ENCODE results near the gene MTG2. TPM values are rescaled to one million over a fixed set of nuclear protein-coding genes. Genes with fewer than 3 reads are reported as not detected.

MTG2 gene
- total and polyA plus RNA-seq, 2 of the 13 experiments (the other 11 are each of a cell fraction or from before 2014, with no cell fraction given) = 20.4 to 37.8 TPM

DNA sequence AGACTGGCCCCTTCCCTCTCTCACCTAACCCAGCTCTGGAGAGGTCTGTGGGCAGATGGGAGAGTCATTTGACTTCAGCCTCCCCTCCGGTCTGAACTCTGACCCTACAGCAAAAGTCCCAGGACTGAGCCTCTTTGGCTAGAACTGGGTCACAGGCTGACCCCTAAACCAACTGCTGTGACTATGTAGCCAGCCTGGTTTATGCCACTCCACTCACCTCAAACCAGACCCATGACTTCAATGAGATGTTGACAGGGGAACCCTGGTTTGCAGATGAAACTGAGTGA lies 54.6 kb downstream of the MTG2 start (continued):
- TF ChIP-seq, protein P1, sequence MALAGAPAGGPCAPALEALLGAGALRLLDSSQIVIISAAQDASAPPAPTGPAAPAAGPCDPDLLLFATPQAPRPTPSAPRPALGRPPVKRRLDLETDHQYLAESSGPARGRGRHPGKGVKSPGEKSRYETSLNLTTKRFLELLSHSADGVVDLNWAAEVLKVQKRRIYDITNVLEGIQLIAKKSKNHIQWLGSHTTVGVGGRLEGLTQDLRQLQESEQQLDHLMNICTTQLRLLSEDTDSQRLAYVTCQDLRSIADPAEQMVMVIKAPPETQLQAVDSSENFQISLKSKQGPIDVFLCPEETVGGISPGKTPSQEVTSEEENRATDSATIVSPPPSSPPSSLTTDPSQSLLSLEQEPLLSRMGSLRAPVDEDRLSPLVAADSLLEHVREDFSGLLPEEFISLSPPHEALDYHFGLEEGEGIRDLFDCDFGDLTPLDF (CRISPR knock-in tag; IDR thresholded peaks at IDR 0.05) = no peak
- TF ChIP-seq PPARG (CRISPR knock-in tag; conservative IDR thresholded peaks at IDR 0.05) = 0 out of 2 replicates have a peak, but pooled peaks have one; percentile 10
- no peak; the same call in 1 of the 2 replicates for TF ChIP-seq GMEB2 (CRISPR knock-in tag; IDR thresholded peaks at IDR 0.05; ENCODE audit: low read depth)
- TF ChIP-seq NR2F6 (IDR thresholded peaks at IDR 0.05) = no peak; the same call in 1 of the 2 replicates
- peak; percentile 5; the same call in 1 of the 2 replicates for TF ChIP-seq NR2F6 (CRISPR knock-in tag; IDR thresholded peaks at IDR 0.05)
- TF ChIP-seq TBP (CRISPR knock-in tag; IDR thresholded peaks at IDR 0.05) = no peak
- TF ChIP-seq, protein P2, sequence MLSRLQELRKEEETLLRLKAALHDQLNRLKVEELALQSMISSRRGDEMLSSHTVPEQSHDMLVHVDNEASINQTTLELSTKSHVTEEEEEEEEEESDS (CRISPR knock-in tag; IDR thresholded peaks at IDR 0.05; ENCODE audit: borderline replicate concordance) = no peak
- TF ChIP-seq, protein P3, sequence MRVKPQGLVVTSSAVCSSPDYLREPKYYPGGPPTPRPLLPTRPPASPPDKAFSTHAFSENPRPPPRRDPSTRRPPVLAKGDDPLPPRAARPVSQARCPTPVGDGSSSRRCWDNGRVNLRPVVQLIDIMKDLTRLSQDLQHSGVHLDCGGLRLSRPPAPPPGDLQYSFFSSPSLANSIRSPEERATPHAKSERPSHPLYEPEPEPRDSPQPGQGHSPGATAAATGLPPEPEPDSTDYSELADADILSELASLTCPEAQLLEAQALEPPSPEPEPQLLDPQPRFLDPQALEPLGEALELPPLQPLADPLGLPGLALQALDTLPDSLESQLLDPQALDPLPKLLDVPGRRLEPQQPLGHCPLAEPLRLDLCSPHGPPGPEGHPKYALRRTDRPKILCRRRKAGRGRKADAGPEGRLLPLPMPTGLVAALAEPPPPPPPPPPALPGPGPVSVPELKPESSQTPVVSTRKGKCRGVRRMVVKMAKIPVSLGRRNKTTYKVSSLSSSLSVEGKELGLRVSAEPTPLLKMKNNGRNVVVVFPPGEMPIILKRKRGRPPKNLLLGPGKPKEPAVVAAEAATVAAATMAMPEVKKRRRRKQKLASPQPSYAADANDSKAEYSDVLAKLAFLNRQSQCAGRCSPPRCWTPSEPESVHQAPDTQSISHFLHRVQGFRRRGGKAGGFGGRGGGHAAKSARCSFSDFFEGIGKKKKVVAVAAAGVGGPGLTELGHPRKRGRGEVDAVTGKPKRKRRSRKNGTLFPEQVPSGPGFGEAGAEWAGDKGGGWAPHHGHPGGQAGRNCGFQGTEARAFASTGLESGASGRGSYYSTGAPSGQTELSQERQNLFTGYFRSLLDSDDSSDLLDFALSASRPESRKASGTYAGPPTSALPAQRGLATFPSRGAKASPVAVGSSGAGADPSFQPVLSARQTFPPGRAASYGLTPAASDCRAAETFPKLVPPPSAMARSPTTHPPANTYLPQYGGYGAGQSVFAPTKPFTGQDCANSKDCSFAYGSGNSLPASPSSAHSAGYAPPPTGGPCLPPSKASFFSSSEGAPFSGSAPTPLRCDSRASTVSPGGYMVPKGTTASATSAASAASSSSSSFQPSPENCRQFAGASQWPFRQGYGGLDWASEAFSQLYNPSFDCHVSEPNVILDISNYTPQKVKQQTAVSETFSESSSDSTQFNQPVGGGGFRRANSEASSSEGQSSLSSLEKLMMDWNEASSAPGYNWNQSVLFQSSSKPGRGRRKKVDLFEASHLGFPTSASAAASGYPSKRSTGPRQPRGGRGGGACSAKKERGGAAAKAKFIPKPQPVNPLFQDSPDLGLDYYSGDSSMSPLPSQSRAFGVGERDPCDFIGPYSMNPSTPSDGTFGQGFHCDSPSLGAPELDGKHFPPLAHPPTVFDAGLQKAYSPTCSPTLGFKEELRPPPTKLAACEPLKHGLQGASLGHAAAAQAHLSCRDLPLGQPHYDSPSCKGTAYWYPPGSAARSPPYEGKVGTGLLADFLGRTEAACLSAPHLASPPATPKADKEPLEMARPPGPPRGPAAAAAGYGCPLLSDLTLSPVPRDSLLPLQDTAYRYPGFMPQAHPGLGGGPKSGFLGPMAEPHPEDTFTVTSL (CRISPR knock-in tag; IDR thresholded peaks at IDR 0.05; ENCODE audit: borderline replicate concordance) = no peak
- no peak for TF ChIP-seq ETV5 (CRISPR knock-in tag; IDR thresholded peaks at IDR 0.05; ENCODE audit: borderline replicate concordance)
- TF ChIP-seq, protein P4, sequence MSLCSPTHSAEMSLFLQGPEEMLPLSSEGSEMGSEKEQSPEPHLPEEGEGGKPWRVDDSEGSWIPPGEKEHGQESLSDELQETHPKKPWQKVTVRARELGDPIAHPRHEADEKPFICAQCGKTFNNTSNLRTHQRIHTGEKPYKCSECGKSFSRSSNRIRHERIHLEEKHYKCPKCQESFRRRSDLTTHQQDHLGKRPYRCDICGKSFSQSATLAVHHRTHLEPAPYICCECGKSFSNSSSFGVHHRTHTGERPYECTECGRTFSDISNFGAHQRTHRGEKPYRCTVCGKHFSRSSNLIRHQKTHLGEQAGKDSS (CRISPR knock-in tag; IDR thresholded peaks at IDR 0.05; ENCODE audit: borderline replicate concordance, low read depth) = no peak
- TF ChIP-seq ZNF558 (CRISPR knock-in tag; IDR thresholded peaks at IDR 0.05; ENCODE audit: borderline replicate concordance) = no peak
- 0 out of 2 replicates have a peak, but pooled peaks have one; percentile 80 for TF ChIP-seq CREB3 (CRISPR knock-in tag; IDR thresholded peaks at IDR 0.05)
- 0 out of 2 replicates have a peak, but pooled peaks have one; percentile 76 for TF ChIP-seq PAWR (CRISPR knock-in tag; IDR thresholded peaks at IDR 0.05; ENCODE audit: borderline replicate concordance)
- TF ChIP-seq ZFP91 (CRISPR knock-in tag; IDR thresholded peaks at IDR 0.05; ENCODE audit: borderline replicate concordance) = peak; percentile 74; the same call in 1 of the 2 replicates
- no peak for TF ChIP-seq ELF1 (CRISPR knock-in tag; IDR thresholded peaks at IDR 0.05)
- TF ChIP-seq ATF1 (CRISPR knock-in tag; IDR thresholded peaks at IDR 0.05) = no peak
- TF ChIP-seq U2AF2 (IDR thresholded peaks at IDR 0.05; ENCODE audit: low read depth, low read length) = no peak
- TF ChIP-seq ZNF567 (CRISPR knock-in tag; IDR thresholded peaks at IDR 0.05; ENCODE audit: borderline replicate concordance) = no peak

All from HepG2 (cell line).